HUES48 (cell line): ENCODE results near the gene LAMP1.

Experiments used
- H3K27ac ChIP-seq: one replicate; pipeline ENCODE4 v1.7.0; 2013; ENCODE audit warnings: low read depth, low read length, inconsistent platforms
- H3K27me3 ChIP-seq: 2 replicates; pipeline ENCODE4 v1.6.1; 2013; ENCODE audit warnings: mild to moderate bottlenecking, low read length; ENCODE audit not compliant: control insufficient read depth, insufficient read depth
- H3K36me3 ChIP-seq: 2 replicates; pipeline ENCODE4 v1.6.1; 2013; ENCODE audit warnings: low read length; ENCODE audit not compliant: control insufficient read depth, insufficient read depth
- H3K4me1 ChIP-seq: 2 replicates; pipeline ENCODE4 v1.6.1; 2013; ENCODE audit warnings: mild to moderate bottlenecking, low read length; ENCODE audit not compliant: control insufficient read depth, insufficient read depth
- H3K4me3 ChIP-seq: 2 replicates; pipeline ENCODE4 v1.5.1; 2013; ENCODE audit warnings: mild to moderate bottlenecking, low read depth, low read length
- H3K9ac ChIP-seq: 2 replicates; pipeline ENCODE4 v1.6.1; 2013; ENCODE audit warnings: mild to moderate bottlenecking, low read depth, low read length, moderate library complexity
- H3K9me3 ChIP-seq: 2 replicates; pipeline ENCODE4 v1.6.1; 2013; ENCODE audit warnings: low read length; ENCODE audit not compliant: control insufficient read depth, insufficient read depth

The LAMP1 gene

GRCh38 chr13:113357529-113357928 lies 60.5 kb downstream of the LAMP1 start:
- Histone ChIP-seq H3K4me1 (no peaks in the 10 kb centered on the region), H3K27me3 (no peaks in the 10 kb centered on the region), H3K9ac (no peak overlapping the region), H3K36me3 (peaks cover 58% of the 10 kb centered on the region), H3K4me3 (no peak overlapping the region), H3K27ac (no peak overlapping the region), H3K9me3 (no peaks in the 10 kb centered on the region)

- Histone ChIP-seq H3K9me3 (no peaks in the 10 kb centered on the region), H3K27ac (no peak overlapping the region), H3K9ac (no peak overlapping the region), H3K27me3 (no peaks in the 10 kb centered on the region), H3K4me1 (no peaks in the 10 kb centered on the region), H3K4me3 (no peak overlapping the region), H3K36me3 (peaks cover 51% of the 10 kb centered on the region)
Observed at GRCh38 chr13:113358653-113359190, 61.7 kb downstream of the LAMP1 start.

DNA sequence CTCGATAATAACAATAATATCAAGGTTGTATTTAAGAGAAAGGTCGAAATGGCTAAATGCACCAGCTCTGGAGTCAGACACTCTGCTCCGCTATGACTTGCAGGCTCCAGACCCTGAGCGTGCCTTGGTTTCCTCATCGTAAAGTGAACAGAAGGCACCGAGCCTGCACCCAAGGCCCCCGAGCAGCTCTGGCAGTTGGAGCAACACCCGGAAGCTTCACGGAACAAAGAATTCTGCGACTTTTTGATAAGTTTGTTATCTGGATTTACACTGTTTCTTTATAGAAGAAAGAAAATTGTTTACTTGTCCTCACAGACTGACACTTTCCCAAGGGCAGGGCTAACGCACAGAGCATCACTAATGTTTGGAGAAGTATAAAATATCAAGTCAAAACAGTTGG lies 62.5 kb downstream of the LAMP1 start:
- peaks cover 44% of the 10 kb centered on the region for H3K36me3 ChIP-seq
- H3K4me3 ChIP-seq: no peak overlapping the region
- no peaks in the 10 kb centered on the region for H3K27me3 ChIP-seq
- H3K4me1 ChIP-seq: no peaks in the 10 kb centered on the region
- no peak overlapping the region for H3K27ac ChIP-seq
- no peaks in the 10 kb centered on the region for H3K9me3 ChIP-seq
- H3K9ac ChIP-seq: no peak overlapping the region

GRCh38 chr13:113360446-113360845 lies 63.4 kb downstream of the LAMP1 start:
- Histone ChIP-seq H3K4me1 (no peaks in the 10 kb centered on the region; the same call in 1 of the 2 replicates), H3K27ac (no peak overlapping the region), H3K36me3 (peaks cover 36% of the 10 kb centered on the region), H3K4me3 (no peak overlapping the region), H3K9me3 (no peaks in the 10 kb centered on the region), H3K27me3 (no peaks in the 10 kb centered on the region), H3K9ac (no peak overlapping the region)

DNA sequence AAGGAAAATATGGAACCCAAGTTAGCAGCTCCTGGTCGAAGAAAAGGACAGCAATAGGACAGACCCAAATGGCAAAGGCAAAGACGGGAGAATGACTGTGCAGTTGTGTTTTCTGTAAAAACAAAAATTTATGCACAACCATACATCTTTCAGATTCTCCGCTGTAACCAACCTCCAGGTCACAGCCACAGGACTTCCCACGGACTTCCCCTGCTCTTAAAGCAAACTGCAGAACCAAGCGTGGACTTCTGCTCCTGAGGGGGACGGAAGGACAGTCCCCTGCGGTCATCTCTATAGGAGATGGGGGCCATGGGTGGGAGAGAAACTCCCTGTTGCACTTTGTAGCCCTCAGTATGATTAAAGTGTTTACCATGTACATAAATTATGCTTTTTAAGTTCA lies 64.4 kb downstream of the LAMP1 start:
- H3K4me3 ChIP-seq: no peak overlapping the region
- H3K9me3 ChIP-seq: no peaks in the 10 kb centered on the region
- peaks cover 33% of the 10 kb centered on the region for H3K36me3 ChIP-seq
- peaks cover 6% of the 10 kb centered on the region; the same call in 1 of the 2 replicates for H3K4me1 ChIP-seq
- no peak overlapping the region for H3K27ac ChIP-seq
- no peak overlapping the region for H3K9ac ChIP-seq
- no peaks in the 10 kb centered on the region for H3K27me3 ChIP-seq

DNA sequence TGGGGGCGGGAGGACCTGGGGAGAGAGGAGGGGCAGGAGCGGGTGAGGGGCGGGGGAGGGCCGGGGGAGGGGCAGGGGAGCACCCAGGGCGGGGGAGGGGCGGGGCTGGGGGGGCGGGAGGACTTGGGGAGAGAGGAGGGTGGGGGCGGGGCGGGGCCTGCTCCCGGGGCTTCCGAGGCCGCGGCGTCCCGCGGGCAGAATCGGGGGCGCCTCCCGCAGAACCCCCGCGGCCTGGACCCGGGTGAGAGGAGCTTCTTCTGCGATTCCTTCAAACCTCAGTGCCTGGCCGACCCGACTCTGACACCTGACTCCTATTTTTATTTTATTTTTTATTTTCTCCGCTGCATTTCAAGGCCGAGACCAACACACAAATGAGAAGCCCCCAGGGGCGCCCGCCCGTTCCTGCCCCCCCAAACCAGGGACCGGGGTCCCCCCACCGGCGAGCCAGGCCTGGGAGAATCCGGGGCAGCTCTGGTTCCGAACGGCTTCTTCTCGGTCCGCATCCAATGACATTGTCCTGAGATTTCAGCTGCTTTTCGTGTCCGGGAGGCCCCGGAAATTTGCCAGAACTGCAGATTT lies 67.4 kb downstream of the LAMP1 start:
- H3K9me3 ChIP-seq: no peaks in the 10 kb centered on the region
- peaks cover 6% of the 10 kb centered on the region; the same call in 1 of the 2 replicates for H3K4me1 ChIP-seq
- peak overlapping the region; percentile 33 for H3K27ac ChIP-seq
- H3K9ac ChIP-seq: no peak overlapping the region
- peaks cover 20% of the 10 kb centered on the region for H3K36me3 ChIP-seq
- no peaks in the 10 kb centered on the region for H3K27me3 ChIP-seq
- H3K4me3 ChIP-seq: no peak overlapping the region; the same call in 1 of the 2 replicates

DNA sequence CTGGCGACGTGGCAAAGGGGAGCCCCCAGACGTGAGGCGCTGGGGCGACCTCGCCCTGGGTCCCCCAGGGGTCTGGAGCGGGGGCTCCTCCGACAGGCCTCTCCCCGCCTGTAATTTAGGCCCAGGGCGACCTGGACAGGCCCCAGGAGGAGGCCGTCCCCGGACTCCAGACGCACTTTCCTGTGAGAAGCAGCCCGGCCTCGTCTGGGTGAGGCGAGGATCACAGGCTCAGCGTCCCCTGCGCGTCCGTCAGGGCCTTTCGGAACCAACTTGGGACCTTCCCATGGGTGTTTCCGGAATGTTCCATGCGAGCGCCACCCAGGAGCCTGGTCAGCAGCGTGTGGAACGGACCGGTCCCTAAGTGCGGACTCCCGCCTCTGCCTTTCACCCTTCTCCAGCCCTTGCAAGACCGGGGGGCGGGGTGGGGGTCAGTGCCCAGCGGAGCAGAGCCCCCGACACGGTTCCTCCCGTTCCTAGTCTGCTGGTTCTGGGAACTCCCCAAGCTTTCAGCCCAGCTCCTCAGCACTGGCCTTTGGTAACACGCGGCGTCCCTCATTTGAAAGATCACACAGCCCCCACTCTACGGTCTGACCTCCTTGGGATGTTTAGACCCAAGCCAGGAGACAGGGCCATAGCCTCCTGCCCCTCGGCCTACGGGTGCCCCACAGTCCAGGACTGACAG lies 68.0 kb downstream of the LAMP1 start:
- no peaks in the 10 kb centered on the region for H3K9me3 ChIP-seq
- peaks cover 13% of the 10 kb centered on the region for H3K36me3 ChIP-seq
- H3K4me3 ChIP-seq: no peak overlapping the region; the same call in 1 of the 2 replicates
- H3K27ac ChIP-seq: peak overlapping the region; percentile 33
- peaks cover 6% of the 10 kb centered on the region; the same call in 1 of the 2 replicates for H3K4me1 ChIP-seq
- no peak overlapping the region for H3K9ac ChIP-seq
- no peaks in the 10 kb centered on the region for H3K27me3 ChIP-seq

GRCh38 chr13:113365583-113365970 lies 68.5 kb downstream of the LAMP1 start:
- peaks cover 6% of the 10 kb centered on the region; the same call in 1 of the 2 replicates for H3K4me1 ChIP-seq
- no peak overlapping the region for H3K9ac ChIP-seq
- no peaks in the 10 kb centered on the region for H3K27me3 ChIP-seq
- H3K36me3 ChIP-seq: peaks cover 8% of the 10 kb centered on the region
- no peak overlapping the region for H3K27ac ChIP-seq
- H3K4me3 ChIP-seq: no peak overlapping the region
- no peaks in the 10 kb centered on the region for H3K9me3 ChIP-seq

DNA sequence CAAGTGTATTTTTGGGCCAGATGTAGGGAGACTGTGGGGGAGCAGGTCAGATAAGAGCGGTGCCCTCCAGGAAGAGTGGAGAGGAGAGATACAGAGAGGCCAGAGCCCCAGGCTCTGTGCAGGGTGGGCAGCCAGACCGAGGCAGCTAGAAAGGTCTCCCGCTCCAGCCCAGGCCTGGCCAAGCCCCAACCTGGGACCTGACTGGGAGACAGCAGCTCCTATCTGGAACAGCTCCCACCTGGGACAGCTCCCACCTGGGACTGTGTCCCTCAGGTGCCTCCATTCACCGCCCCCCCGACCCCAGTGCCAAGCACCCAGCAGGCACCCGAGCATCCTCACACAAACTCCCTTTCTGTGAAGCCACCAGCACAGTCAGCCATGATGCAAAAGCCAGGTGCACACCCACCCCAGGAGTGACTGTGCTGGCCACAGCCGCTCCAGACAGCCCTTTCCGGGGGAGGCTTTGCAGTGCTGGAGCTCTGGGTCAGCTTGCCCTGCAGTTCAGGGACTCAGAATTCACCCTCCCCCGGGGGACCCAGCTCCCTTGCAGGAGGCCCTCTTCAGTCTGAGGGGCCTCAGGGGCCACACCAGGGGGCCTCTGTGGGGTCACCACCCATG lies 69.0 kb downstream of the LAMP1 start:
- H3K4me3 ChIP-seq: no peak overlapping the region
- peaks cover 6% of the 10 kb centered on the region; the same call in 1 of the 2 replicates for H3K4me1 ChIP-seq
- H3K27ac ChIP-seq: no peak overlapping the region
- peaks cover 6% of the 10 kb centered on the region; the same call in 1 of the 2 replicates for H3K36me3 ChIP-seq
- H3K9ac ChIP-seq: no peak overlapping the region
- no peaks in the 10 kb centered on the region for H3K27me3 ChIP-seq
- no peaks in the 10 kb centered on the region for H3K9me3 ChIP-seq

GRCh38 chr13:113367020-113367560 lies 70.1 kb downstream of the LAMP1 start:
- H3K36me3 ChIP-seq: no peaks in the 10 kb centered on the region
- H3K4me3 ChIP-seq: no peak overlapping the region
- H3K9me3 ChIP-seq: no peaks in the 10 kb centered on the region
- H3K4me1 ChIP-seq: peaks cover 6% of the 10 kb centered on the region; the same call in 1 of the 2 replicates
- no peak overlapping the region for H3K27ac ChIP-seq
- H3K27me3 ChIP-seq: no peaks in the 10 kb centered on the region
- no peak overlapping the region for H3K9ac ChIP-seq
